Right renal cortex interstitium (tissue), 3 donors: ENCODE measurements around the gene NRTN. TPM values are rescaled to one million over a fixed set of nuclear protein-coding genes. Genes with fewer than 3 reads are reported as not detected.

Experiments
- DNase-seq, 3 donors: peaks; one replicate each; pipeline ENCODE4 v3.0.0-alpha.2; 2013; ENCODE audit warnings: low read depth in 3 of 3, low spot score in 2 of 3
- polyA plus RNA-seq, 3 donors: library from polyadenylated mRNA; unstranded; fragments of 120-200 nt; gene quantifications; one replicate each; pipeline ENCODE4 v1.2.1, GENCODE V29; 2013; ENCODE audit not compliant: insufficient read length in 3 of 3

The NRTN gene
- polyA plus RNA-seq, 3 donors, result 1.8 to 2.2 (median 2.0) TPM

- DNase-seq, result no peak
These were observed 14.8 kb upstream of the NRTN start for GRCh38 chr19:5789886-5790558.

GRCh38 chr19:5790559-5791520 lies 14.0 kb upstream of the NRTN start, which contains the start of gene DUS3L:
Gene DUS3L (minus strand): TSS chr19:5791163. CDS start chr19:5791141, 22 bp downstream.
- DNase-seq, result peak; percentile 89 to 95 (median 93)

DNA sequence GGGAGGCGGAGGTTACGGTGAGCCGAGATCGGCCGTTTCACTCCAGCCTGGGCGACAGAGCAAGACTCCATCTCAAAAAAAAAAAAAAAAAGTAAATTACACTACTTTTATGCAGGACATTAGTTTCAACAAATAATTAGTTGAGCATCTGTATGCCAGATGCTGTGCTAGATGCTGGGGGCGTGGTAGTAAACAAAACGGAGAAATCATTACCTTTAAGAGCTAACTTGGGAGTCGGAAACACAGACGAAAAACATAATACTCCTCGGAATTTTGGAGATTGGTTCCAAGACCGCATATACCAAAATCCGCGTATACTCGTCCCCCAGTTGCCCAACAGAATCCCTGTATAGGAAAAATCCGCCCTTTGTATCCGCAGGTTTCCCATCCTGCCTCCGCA lies 12.6 kb upstream of the NRTN start:
- no peak for DNase-seq

- no peak for DNase-seq
These were observed 11.7 kb upstream of the NRTN start for GRCh38 chr19:5793188-5793587.

DNA sequence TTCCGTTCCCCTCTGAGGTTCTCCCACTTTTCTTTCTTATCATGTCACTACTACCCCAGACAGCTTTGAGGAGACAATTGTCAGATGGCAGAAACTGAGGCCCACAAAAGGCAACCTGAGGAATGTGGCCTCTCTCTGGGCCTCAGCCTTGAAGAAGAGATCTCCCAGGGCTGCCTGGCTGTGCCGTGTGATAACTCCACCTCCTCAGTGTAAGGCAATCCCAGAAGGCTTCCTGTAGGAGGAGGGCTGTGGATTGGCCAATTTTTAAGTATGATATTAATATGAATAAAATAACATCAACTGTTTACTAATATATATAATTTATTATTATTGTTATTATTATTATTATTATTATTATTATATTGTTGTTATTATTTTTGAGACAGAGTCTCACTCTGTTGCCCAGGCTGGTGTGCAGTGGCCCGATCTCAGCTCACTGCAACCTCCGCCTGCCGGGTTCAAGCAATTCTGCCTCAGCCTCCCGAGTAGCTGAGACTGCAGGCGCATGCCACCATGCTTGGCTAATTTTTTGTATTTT lies 9.4 kb upstream of the NRTN start:
- no peak for DNase-seq

GRCh38 chr19:5798244-5798643 lies 6.6 kb upstream of the NRTN start:
- no peak for DNase-seq

DNA sequence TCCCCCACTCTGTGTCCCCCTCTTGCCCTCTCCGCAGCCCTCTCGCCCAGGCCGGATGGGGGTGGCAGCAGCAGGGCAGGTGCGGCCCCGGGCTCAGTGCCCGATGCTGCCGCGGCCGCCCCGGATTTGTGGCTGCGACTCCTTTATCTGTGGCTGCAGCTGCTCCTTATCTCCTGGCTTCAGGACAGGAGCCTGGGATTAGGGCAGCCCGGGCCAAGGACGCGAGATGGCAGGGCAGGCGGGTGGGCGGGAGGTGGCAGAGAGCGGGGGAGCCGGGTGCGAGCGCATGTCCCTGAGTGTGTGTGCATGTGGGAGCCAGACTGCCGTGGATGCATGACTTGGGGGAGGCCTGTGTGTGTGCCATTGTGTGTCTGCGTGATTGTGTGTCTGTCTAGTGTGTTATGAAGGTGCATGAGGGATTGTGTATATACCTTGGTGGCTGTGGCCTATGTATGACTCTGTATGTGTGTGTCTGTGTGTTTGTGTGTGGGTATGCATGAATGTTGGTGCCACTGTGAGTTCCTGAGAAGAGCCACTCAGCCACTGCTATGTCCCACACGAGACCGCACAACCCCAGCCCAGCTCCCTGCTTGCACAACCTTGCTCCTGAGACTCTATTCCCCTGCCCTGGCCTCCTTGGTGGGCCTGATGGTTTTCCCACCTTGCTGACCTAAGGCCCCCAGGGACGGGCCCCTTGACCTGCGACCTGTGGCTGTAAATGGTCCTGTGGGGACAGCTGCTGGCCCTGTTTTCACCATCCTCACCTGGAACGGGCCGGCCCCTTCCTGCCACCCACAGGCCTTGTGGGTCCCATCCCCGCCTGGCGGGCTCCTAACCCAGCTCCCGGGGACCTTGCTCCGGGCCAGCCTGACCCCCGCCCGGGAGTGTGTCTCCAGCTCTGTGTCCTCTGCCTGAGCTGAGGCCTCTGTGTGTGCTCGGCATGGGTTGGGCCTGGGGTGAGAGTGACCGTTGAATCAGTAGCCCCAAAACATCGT lies 5.3 kb upstream of the NRTN start:
- DNase-seq, result no peak

- DNase-seq, result no peak
These were observed 4.3 kb upstream of the NRTN start for GRCh38 chr19:5800361-5801270.

DNA sequence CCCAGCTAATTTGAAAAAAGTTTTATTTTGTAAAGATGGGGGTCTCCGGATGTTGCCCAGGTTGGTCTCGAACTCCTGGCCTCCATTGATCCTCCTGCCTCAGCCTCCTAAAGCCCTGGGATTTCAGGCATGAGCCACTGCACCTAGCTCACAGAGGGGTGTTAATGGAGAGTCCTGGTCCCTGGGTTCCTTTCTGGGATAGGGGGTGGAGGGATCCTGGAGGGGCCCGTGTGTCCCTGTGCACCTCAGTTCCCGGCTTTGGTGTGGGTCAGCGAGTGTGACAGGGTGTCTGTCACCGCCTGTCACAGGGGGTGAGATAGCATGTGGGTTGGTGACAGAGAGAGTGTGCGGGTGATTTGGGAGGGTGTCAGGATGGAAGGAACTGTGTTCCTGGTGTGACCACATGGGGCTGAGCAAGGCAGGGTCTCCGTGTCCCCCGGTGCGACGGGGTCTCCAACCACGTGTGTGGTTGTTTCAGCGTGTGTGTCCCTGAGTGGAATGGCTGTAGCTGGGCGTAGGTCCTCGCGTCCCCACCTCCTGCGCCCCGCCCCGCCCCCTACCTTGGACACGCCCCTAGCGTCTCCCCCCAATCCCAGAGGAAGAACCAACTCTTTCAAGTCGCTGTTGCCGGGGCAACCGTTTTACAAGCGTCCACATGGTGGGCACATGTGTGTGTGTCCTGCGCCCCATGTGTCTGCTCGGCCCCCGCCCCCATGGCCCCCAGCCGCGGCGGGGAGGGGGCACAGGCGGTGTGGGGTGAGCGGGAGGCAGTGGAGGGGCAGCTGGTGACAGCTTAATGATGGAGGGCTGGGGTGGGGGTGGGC lies 2.9 kb upstream of the NRTN start:
- DNase-seq, result no peak

DNA sequence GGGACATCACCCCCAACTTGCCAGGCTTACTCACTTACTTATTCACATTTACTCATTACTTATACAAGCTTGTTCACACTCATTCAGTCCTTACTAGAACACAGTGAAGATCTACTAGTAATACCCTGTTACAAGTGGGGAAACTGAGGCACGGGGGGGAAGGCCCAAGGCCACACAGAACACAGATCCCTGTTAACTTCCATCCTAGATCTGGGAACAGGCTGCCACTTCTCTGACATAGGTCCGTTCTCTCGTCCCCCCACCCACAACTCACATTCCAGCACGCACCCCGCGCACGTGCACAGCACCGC lies 1.5 kb upstream of the NRTN start:
- DNase-seq, result no peak

DNA sequence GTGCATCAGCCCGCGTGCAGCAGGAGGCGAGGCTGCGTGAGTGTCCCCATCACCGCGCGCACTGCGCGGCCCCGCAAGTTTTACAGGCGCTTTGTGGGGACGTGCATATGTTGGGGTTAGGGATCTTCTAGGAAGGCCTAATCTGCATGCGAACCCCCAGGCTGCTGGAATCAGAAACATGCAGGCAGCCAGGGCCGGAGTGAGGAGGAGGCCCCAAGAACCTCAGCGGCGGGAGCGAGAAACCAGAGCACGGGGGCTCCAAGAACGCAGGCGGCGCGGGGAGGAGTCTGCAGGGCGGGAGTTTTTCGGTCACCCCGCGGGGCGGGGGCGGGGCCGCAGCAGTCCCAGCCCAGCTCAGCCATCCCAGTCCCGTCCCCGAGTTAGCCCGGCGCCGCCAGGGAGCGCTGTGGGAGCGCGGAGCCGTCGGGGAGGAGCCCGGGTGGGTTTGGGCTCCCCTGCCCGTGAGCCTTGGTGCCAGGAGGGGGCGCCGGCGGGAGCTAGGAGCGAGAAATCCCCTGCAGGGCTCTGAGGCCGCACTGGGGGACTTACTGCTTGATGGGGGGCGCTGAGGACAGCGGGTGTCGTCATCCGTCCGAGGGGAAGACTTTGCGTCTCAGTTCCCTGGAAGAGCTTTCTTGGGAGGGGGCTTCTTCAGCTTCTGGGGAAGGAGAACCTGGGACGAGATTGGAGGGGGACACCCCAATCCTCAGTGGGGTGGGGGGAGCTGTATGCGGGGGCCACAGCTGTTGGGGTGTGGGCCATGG lies 933 bp upstream of the NRTN start:
- peak; percentile 68 to 87 (median 87) for DNase-seq

GRCh38 chr19:5805462-5806132 lies 730 bp downstream of the NRTN start:
- no peak for DNase-seq

- DNase-seq, result no peak
These were observed 1.2 kb downstream of the NRTN start for GRCh38 chr19:5806133-5806489.

DNA sequence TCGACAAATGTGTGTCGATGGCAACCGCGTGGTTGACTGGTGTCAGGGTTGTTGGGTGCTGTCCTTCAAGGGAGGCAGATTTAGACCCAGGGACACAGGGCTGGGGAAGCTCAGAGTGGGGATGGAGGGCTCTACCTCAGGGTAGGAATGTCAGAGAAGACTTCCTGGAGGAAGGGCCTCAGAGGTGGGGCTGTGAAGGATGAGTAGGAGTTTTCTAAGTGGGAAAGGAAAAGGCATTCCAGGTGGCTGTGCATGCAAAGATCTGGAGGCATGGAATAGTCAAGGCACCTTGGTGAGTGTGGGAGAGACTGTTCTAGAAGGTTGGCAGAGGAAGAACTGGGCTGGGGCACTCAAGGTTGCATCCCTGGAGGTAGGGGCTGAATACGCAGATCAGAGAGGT lies 2.0 kb downstream of the NRTN start:
- no peak for DNase-seq

DNA sequence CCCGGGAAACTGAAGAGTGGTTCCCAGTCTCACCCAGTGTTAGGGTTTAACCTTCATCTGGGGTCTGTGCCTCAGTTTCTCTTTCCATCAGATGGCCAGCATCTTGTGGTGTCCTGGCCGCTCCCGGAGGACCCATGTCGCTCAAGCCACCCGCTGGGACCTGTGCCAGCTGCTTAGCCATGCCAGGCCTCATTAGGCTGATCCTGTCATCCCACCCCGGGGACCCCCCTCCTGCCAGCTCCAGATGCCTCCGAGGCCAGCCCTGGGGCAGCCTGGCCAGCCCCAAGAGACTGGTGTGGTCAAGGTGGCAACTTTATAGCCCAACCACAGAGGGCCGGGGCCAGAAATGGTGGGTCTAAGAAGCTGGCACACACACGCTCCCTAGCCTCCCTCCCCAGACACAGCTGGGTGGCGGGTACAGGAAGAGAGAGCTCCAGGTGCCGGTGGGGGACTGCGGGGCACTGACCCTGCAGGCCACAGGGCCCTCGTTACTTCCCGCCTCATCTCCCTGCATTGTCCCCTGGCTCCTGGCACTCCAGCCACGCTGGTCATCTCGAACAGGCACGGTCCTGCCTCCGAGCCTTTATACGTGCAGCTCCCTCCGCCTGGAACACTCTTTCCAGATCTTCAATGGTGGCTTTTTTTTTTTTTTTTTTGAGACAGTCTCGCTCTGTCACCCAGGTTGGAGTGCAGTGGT lies 3.4 kb downstream of the NRTN start:
- no peak for DNase-seq

DNA sequence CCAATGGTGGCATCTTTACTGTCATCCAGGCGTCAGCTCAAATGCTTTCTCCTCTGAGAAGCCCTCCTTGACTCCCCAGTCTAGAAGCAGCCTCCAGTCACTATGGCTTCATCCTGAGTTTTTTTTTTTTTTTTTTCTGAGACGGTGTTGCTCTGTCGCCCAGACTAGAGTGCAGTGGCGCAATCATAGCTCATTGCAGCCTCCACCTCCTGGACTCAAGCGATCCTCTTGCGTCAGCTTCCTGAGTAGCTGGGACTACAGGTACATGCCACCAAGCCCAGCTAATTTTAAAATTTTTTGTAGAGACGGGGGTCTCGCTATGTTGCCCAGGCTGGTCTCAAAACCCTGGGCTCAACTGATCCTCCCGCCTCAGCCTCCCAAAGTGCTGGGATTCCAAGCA lies 4.2 kb downstream of the NRTN start:
- DNase-seq, result no peak

DNA sequence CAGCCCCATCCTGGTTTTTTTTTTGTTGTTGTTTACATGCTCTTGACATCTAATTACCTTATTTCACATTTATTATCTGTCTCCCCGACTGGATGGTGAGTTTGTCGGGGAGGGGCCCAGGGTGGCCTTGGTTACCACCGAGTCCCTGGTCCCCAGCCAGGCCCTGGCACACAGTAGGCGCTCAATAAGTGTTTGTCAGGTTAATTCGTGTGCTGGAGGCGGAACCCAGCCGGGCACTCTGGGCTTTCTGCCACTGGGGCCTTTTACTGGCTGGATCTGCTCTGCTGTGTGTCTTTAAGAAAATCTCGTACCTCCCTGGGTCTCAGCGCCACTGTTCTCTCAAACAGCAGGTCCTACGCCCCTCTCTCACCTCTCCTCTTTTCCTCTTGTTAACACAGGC lies 4.6 kb downstream of the NRTN start:
- no peak for DNase-seq
